WERI-Rb-1 (cell line): ENCODE data around the gene MEGF10.

Experiments
- DNase-seq: peaks from one replicate; pipeline ENCODE4 v3.0.0-alpha.2; 2020
- H3K27ac ChIP-seq: fragments of 250-450 bp; sonication (Bioruptor Pico); 2 replicates; pipeline ENCODE4 v1.5.1; 2020; ENCODE audit warnings: mild to moderate bottlenecking, moderate library complexity
- H3K27me3 ChIP-seq: fragments of 250-450 bp; sonication (Bioruptor Pico); 2 replicates; pipeline ENCODE4 v1.5.1; 2021; ENCODE audit warnings: mild to moderate bottlenecking, low read depth, moderate library complexity; ENCODE audit not compliant: insufficient read depth, severe bottlenecking
- H3K36me3 ChIP-seq: fragments of 250-450 bp; sonication (Bioruptor Pico); 2 replicates; pipeline ENCODE4 v1.5.1; 2020; ENCODE audit warnings: mild to moderate bottlenecking, moderate library complexity
- H3K4me3 ChIP-seq: 2 replicates; pipeline ENCODE4 v1.5.1; 2011; ENCODE audit warnings: low read depth, mild to moderate bottlenecking, control low read depth, low read length
- H3K9me3 ChIP-seq: fragments of 250-450 bp; sonication (Bioruptor Pico); 2 replicates; pipeline ENCODE4 v1.5.1; 2021; ENCODE audit warnings: mild to moderate bottlenecking, moderate library complexity; ENCODE audit not compliant: severe bottlenecking
- CTCF ChIP-seq: IDR thresholded peaks from 2 replicates; pipeline ENCODE4 v1.5.1; 2011; ENCODE audit warnings: low read depth, mild to moderate bottlenecking, control low read depth, inconsistent platforms, low read length

The MEGF10 gene

GRCh38 chr5:127419683-127420257 is 129.2 kb downstream of the MEGF10 start:
- Histone ChIP-seq H3K9me3 (no peaks in the 10 kb centered on the region), H3K36me3 (no peaks in the 10 kb centered on the region)

GRCh38 chr5:127420758-127421157 is 130.2 kb downstream of the MEGF10 start:
- Histone ChIP-seq H3K9me3 (no peaks in the 10 kb centered on the region), H3K27ac (no peak overlapping the region)
- TF ChIP-seq CTCF, result no peak

More at GRCh38 chr5:127419683-127420257, 129.2 kb downstream of the MEGF10 start:
- no peak for TF ChIP-seq CTCF
- Histone ChIP-seq H3K27ac (no peak overlapping the region), H3K4me3 (no peak overlapping the region), H3K27me3 (no peaks in the 10 kb centered on the region)
- no peak for DNase-seq

GRCh38 chr5:127421471-127421870 is 130.9 kb downstream of the MEGF10 start:
- DNase-seq, result no peak
- no peaks in the 10 kb centered on the region for H3K9me3 ChIP-seq
- TF ChIP-seq CTCF, result no peak
- H3K27me3 ChIP-seq, result no peaks in the 10 kb centered on the region
- no peak overlapping the region for H3K27ac ChIP-seq
- H3K4me3 ChIP-seq, result no peak overlapping the region
- H3K36me3 ChIP-seq, result no peaks in the 10 kb centered on the region

More at GRCh38 chr5:127420758-127421157, 130.2 kb downstream of the MEGF10 start:
- DNase-seq, result no peak
- Histone ChIP-seq H3K4me3 (no peak overlapping the region), H3K36me3 (no peaks in the 10 kb centered on the region), H3K27me3 (no peaks in the 10 kb centered on the region)

- no peak overlapping the region for H3K27ac ChIP-seq
- no peak overlapping the region for H3K4me3 ChIP-seq
- H3K36me3 ChIP-seq, result no peaks in the 10 kb centered on the region
- no peaks in the 10 kb centered on the region for H3K27me3 ChIP-seq
- no peak for DNase-seq
- TF ChIP-seq CTCF, result no peak
- H3K9me3 ChIP-seq, result no peaks in the 10 kb centered on the region
Observed at GRCh38 chr5:127423173-127423798, 132.7 kb downstream of the MEGF10 start.

GRCh38 chr5:127425037-127425436 is 134.4 kb downstream of the MEGF10 start:
- Histone ChIP-seq H3K27me3 (no peaks in the 10 kb centered on the region), H3K27ac (peak overlapping the region; percentile 24), H3K9me3 (no peaks in the 10 kb centered on the region), H3K36me3 (no peaks in the 10 kb centered on the region), H3K4me3 (no peak overlapping the region)
- TF ChIP-seq CTCF, result no peak
- DNase-seq, result peak; percentile 82

GRCh38 chr5:127425868-127426267 is 135.3 kb downstream of the MEGF10 start:
- no peak for DNase-seq
- TF ChIP-seq CTCF, result no peak

More at GRCh38 chr5:127425868-127426267, 135.3 kb downstream of the MEGF10 start:
- Histone ChIP-seq H3K27me3 (no peaks in the 10 kb centered on the region), H3K36me3 (no peaks in the 10 kb centered on the region), H3K27ac (peak overlapping the region; percentile 24; the same call in 1 of the 2 replicates), H3K4me3 (no peak overlapping the region), H3K9me3 (no peaks in the 10 kb centered on the region)
